GM06990 (cell line): ENCODE measurements around the gene FHIT.

Experiments used
- DNase-seq: peaks from one replicate; pipeline ENCODE4 v3.0.0-alpha.2; 2011; ENCODE audit not compliant: insufficient read length; ENCODE audit errors: extremely low read depth
- H3K27me3 ChIP-seq: replicated peaks from 2 replicates; pipeline ENCODE4 v1.6.0; 2011; ENCODE audit warnings: low read length; ENCODE audit not compliant: control insufficient read depth, insufficient read depth
- H3K36me3 ChIP-seq: 2 replicates; pipeline ENCODE4 v1.5.1; 2011; ENCODE audit warnings: low read length; ENCODE audit not compliant: control insufficient read depth, insufficient read depth
- H3K4me3 ChIP-seq: replicated peaks from 2 replicates; pipeline ENCODE4 v1.5.1; 2011; ENCODE audit warnings: low read depth, mild to moderate bottlenecking, control low read depth, low read length
- CTCF ChIP-seq: IDR thresholded peaks from 2 replicates; pipeline ENCODE4 v1.5.1; 2011; ENCODE audit warnings: low read length, control low read depth, mild to moderate bottlenecking, inconsistent platforms; ENCODE audit not compliant: insufficient read depth, poor library complexity, severe bottlenecking

The FHIT gene

GRCh38 chr3:61247191-61247590, 4.1 kb downstream of the FHIT start:
- no peak overlapping the region for H3K4me3 ChIP-seq
- no peak for TF ChIP-seq CTCF
- no peak for DNase-seq
- H3K27me3 ChIP-seq: no peaks in the 10 kb centered on the region
- H3K36me3 ChIP-seq: no peaks in the 10 kb centered on the region

GRCh38 chr3:61239871-61240270, 11.4 kb downstream of the FHIT start:
- Histone ChIP-seq H3K4me3 (no peak overlapping the region), H3K27me3 (no peaks in the 10 kb centered on the region), H3K36me3 (no peaks in the 10 kb centered on the region)
- no peak for DNase-seq
- TF ChIP-seq CTCF: no peak

- Histone ChIP-seq H3K27me3 (no peaks in the 10 kb centered on the region), H3K4me3 (no peak overlapping the region), H3K36me3 (no peaks in the 10 kb centered on the region)
- no peak for TF ChIP-seq CTCF
- no peak for DNase-seq
These were observed 13.4 kb downstream of the FHIT start for GRCh38 chr3:61237858-61238257.

GRCh38 chr3:61236556-61236955, 14.7 kb downstream of the FHIT start:
- no peaks in the 10 kb centered on the region for H3K36me3 ChIP-seq
- peak; percentile 50 for DNase-seq
- H3K4me3 ChIP-seq: no peak overlapping the region
- no peak for TF ChIP-seq CTCF
- H3K27me3 ChIP-seq: no peaks in the 10 kb centered on the region

GRCh38 chr3:61233746-61234145, 17.5 kb downstream of the FHIT start:
- Histone ChIP-seq H3K27me3 (no peaks in the 10 kb centered on the region), H3K36me3 (no peaks in the 10 kb centered on the region), H3K4me3 (no peak overlapping the region)
- no peak for TF ChIP-seq CTCF
- DNase-seq: no peak

- no peak for TF ChIP-seq CTCF
- H3K27me3 ChIP-seq: no peaks in the 10 kb centered on the region
These were observed 19.6 kb downstream of the FHIT start for GRCh38 chr3:61231693-61232092.

More at GRCh38 chr3:61231693-61232092, 19.6 kb downstream of the FHIT start:
- Histone ChIP-seq H3K4me3 (no peak overlapping the region), H3K36me3 (no peaks in the 10 kb centered on the region)
- DNase-seq: no peak
